Kidney (tissue), 14 donors: ENCODE measurements around the gene DUS2. TPM values are rescaled to one million over a fixed set of nuclear protein-coding genes. Genes with fewer than 3 reads are reported as not detected.

Experiments used
- DNase-seq, 5 donors: peaks; one replicate each; pipeline ENCODE4 v3.0.0-alpha.2; 2013 to 2020
- FAIRE-seq: peaks from 2 replicates; lab custom pipeline; 2012; peaks lifted over from hg19 to GRCh38; lab: Jason Lieb, UNC
- H3K27ac ChIP-seq, 2 donors: one replicate each; pipeline ENCODE4 v1.7.0; 2013; ENCODE audit warnings: low read depth in 2 of 2, low read length in 2 of 2, inconsistent platforms in 1 of 2
- H3K27me3 ChIP-seq: one replicate; pipeline ENCODE4 v1.7.1; 2013; ENCODE audit warnings: low read length, inconsistent platforms; ENCODE audit not compliant: control insufficient read depth, insufficient read depth
- H3K36me3 ChIP-seq, 3 donors: one replicate each; pipeline versions ENCODE4 v1.7.0 to v1.7.1; 2013; ENCODE audit warnings: low read length in 3 of 3, control low read depth in 1 of 3, inconsistent platforms in 1 of 3; ENCODE audit not compliant: insufficient read depth in 3 of 3, control insufficient read depth in 2 of 3
- H3K4me1 ChIP-seq, 3 donors: one replicate each; pipeline versions ENCODE4 v1.7.0 to v1.7.1; 2013; ENCODE audit warnings: low read length in 3 of 3, inconsistent platforms in 1 of 3, low read depth in 1 of 3; ENCODE audit not compliant: control insufficient read depth in 2 of 3, insufficient read depth in 2 of 3
- H3K4me3 ChIP-seq, 3 donors: one replicate each; pipeline versions ENCODE4 v1.7.0 to v1.8.1; 2013; ENCODE audit warnings: low read length in 3 of 3, control low read depth in 1 of 3, inconsistent platforms in 1 of 3
- H3K9ac ChIP-seq, 3 donors: one replicate each; pipeline versions ENCODE4 v1.7.0 to v1.7.1; 2013; ENCODE audit warnings: low read length in 3 of 3, control low read depth in 1 of 3, inconsistent platforms in 1 of 3
- H3K9me3 ChIP-seq, 3 donors: one replicate each; pipeline versions ENCODE4 v1.7.0 to v1.7.1; 2013; ENCODE audit warnings: low read length in 3 of 3, control low read depth in 1 of 3, inconsistent platforms in 1 of 3; ENCODE audit not compliant: control insufficient read depth in 2 of 3, insufficient read depth in 1 of 3
- intact Hi-C: fragments of 100-400 bp; cut with DNase I; formaldehyde crosslinking; loops from one replicate; pipeline ENCODE4 v1.11.1; 2022
- polyA plus RNA-seq: library from polyadenylated mRNA; stranded (reverse); fragments of 350-450 nt; fragmentation: Illumina TruSeq; extraction: RNeasy Lipid Tissue Mini Kit (QIAGEN cat#74804); gene quantifications from one replicate; pipeline ENCODE4 v1.2.3, GENCODE V29; 2014; ENCODE audit warnings: low read depth, low replicate concordance; ENCODE audit not compliant: insufficient read depth
- total RNA-seq: library from RNA; stranded (reverse); fragmentation: NEBNext Ultra II Directional; extraction: Animal tissue kit (Norgen Biotek cat#: 25700); gene quantifications from one replicate; pipeline ENCODE4 v1.2.1, GENCODE V29; 2021
- TF ChIP-seq, protein P1 (sequence below): IDR thresholded peaks from 3 replicates; pipeline ENCODE4 v1.5.1; 2012; ENCODE audit warnings: mild to moderate bottlenecking, moderate library complexity, borderline replicate concordance; ENCODE audit not compliant: insufficient read depth; ENCODE audit errors: extremely low read depth
- donor health status: control.
- donor health status: control.
- donor health status: control.
- donor health status: control.
- donor health status: control.
- donor health status: DM: yes; HTN: yes; CAD: no.
- donor health status: Normal renal cell carcinoma (clear cell type).

The DUS2 gene
- total and polyA plus RNA-seq, 2 donors from 2014 or later: 12.1 to 12.5 TPM

DNA sequence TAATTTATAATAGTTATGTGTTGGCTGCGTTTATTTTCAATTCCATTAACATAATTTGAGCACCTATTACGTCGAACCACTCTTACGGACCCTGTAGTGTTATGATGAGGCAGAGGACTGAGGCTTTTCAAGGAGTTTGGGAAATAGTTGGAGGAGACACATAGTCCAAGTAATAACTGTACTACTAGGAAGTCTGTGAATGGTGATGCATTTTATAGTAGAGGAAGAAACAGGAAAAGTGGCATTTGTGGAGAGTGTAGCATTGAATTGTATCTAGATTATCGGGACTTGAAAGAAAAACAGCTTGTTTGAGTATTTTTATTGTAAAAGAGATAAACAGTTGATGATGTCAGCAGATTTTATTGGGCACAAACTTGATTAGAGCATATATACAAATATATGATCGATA is 63.8 kb downstream of the DUS2 start:
- intact Hi-C loops: no loop called here

DNA sequence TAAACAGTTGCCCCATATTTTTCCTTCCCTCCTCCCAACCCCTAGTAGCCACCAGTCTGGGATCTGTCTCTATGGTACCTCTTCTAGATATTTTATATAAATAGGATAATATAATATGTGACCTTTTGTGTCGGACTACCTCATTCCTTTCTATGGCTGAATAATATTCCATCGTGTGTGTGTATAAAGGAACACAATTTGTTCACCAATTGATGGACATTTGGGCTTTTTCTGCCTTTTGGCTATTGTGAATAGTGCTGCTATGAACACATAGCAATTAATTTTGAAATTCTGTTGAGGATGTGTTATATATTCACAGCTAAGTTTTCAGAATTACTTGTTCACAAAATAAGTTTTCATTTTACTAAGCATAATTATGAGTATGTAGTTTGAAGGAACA is 64.6 kb downstream of the DUS2 start:
- TF ChIP-seq, protein P1, sequence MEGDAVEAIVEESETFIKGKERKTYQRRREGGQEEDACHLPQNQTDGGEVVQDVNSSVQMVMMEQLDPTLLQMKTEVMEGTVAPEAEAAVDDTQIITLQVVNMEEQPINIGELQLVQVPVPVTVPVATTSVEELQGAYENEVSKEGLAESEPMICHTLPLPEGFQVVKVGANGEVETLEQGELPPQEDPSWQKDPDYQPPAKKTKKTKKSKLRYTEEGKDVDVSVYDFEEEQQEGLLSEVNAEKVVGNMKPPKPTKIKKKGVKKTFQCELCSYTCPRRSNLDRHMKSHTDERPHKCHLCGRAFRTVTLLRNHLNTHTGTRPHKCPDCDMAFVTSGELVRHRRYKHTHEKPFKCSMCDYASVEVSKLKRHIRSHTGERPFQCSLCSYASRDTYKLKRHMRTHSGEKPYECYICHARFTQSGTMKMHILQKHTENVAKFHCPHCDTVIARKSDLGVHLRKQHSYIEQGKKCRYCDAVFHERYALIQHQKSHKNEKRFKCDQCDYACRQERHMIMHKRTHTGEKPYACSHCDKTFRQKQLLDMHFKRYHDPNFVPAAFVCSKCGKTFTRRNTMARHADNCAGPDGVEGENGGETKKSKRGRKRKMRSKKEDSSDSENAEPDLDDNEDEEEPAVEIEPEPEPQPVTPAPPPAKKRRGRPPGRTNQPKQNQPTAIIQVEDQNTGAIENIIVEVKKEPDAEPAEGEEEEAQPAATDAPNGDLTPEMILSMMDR: no peak
- Histone ChIP-seq H3K4me3 (peak overlapping the region in 2 of 3 donors; percentile 7 to 89), H3K9me3 (no peaks in the 10 kb centered on the region), H3K9ac (no peak overlapping the region), H3K27me3 (no peaks in the 10 kb centered on the region), H3K4me1 (peaks cover 8 to 28% (median 20%) of the 10 kb centered on the region in 3 donors), H3K27ac (no peak overlapping the region), H3K36me3 (no peaks in the 10 kb centered on the region)
- intact Hi-C loops: no loop called here
- DNase-seq (no peak), FAIRE-seq (no peak)

More for the DNA sequence above, 63.8 kb downstream of the DUS2 start:
- Histone ChIP-seq H3K27me3 (no peaks in the 10 kb centered on the region), H3K4me3 (peak overlapping the region; percentile 80 to 89 (median 85)), H3K4me1 (peaks cover 8 to 35% (median 27%) of the 10 kb centered on the region in 3 donors), H3K9ac (peak overlapping the region; percentile 19 to 64 (median 61)), H3K9me3 (no peaks in the 10 kb centered on the region), H3K36me3 (no peaks in the 10 kb centered on the region), H3K27ac (peak overlapping the region; percentile 36 to 95)
- TF ChIP-seq, protein P1: no peak
- FAIRE-seq: no peak
- no peak for DNase-seq

DNA sequence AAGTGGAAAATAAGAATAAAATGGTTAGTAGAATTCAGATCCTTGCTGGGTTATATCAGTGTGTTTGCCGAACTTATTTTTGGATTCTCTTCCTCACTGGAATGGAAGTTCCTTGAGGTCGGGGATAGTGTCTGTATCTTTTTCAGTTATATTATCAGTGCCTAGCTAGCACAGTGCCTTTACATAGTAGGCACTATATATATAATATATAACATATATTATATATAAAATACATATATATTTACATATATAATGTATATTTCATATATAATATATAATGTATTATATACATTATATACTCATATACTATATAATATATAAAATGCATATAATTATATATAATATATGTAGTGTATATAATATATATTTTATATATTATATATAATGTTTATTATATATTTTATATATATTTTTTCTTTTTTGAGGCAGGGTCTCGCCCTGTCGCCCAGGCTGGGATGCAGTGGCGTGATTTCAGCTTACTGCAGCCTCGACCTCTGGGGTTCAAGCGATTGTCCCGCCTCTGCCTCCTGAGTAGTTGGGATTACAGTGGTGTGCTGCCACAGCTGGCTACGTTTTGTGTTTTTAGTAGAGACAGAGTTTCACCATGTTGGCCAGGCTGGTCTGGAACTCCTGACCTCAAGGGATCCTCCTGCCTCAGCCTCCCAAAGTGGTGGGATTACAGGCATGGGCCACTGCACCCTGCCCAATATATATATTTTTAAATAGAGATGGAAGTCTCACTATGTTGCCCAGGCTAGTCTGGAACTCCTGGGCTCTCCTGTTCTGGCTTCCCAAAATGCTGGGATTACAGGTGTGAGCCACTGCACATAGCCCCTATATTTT is 65.3 kb downstream of the DUS2 start:
- peak; percentile 54 for FAIRE-seq
- Histone ChIP-seq H3K9me3 (no peaks in the 10 kb centered on the region), H3K4me1 (peaks cover 8 to 21% (median 14%) of the 10 kb centered on the region in 3 donors), H3K27me3 (no peaks in the 10 kb centered on the region), H3K4me3 (peak overlapping the region in 1 of 3 donors; percentile 89), H3K27ac (no peak overlapping the region), H3K9ac (no peak overlapping the region), H3K36me3 (no peaks in the 10 kb centered on the region)
- no peak for DNase-seq
- intact Hi-C loops: no loop called here
- TF ChIP-seq, protein P1: no peak
